ENCODE measurements around the gene LRRFIP1. TPM values are rescaled to one million over a fixed set of nuclear protein-coding genes. Genes with fewer than 3 reads are reported as not detected.
A peak's percentile ranks its signal among the peaks of the same experiment; 100 is the strongest.

The LRRFIP1 gene, protein sequence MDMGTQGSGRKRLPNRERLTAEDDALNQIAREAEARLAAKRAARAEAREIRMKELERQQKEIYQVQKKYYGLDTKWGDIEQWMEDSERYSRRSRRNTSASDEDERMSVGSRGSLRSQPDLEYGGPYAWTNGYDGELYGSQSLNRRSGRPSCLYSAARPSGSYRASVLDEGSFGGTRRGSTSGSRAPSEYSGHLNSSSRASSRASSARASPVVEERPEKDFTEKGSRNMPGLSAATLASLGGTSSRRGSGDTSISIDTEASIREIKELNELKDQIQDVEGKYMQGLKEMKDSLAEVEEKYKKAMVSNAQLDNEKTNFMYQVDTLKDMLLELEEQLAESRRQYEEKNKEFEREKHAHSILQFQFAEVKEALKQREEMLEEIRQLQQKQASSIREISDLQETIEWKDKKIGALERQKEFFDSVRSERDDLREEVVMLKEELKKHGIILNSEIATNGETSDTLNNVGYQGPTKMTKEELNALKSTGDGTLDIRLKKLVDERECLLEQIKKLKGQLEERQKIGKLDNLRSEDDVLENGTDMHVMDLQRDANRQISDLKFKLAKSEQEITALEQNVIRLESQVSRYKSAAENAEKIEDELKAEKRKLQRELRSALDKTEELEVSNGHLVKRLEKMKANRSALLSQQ
- 100 to 1,000 TPM; 114 to 119 TPM for total RNA-seq
- 100 to 1,000 TPM in 1 of 2 donors, 10 to 100 TPM in 1; 88.0 to 198 TPM for polyA plus RNA-seq

DNA sequence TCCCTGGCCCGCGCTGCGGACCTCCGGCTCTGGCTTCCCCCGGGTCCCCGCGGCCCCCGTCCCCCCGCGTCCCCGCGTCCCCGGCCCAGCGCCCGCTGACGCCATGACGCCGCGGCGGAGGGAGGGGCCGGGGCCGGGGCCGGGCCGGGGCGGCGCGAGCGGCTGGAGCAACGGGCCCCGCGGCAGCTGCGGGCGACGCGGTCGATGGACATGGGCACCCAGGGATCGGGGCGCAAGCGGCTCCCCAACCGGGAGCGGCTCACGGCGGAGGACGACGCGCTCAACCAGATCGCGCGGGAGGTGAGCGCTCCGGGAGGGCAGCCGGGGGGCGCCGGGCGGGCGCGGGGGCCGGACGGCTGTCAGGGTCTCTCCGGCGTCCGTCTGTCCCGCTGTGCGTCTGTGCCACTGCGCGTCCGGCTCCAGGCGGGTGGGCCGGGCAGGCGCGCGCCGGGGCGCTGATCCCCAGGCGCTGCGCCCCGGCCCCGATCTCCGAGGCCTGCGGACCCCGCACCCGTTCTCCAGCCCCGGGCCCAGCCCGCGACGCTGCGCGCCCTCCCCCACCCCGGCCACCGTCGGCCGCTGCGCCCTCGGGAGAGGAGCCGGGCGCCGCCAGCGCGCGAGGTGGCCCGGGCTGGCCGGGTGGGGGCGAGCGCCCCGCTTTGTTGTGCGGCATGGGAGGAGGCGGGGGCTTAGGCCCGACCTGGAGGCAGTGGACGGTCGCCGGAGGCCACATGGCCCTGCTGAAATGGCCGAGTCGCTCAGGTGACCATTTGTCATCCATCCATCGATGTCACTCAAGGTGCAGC, at the start of gene LRRFIP1:
Gene LRRFIP1, plus strand, starts transcription at position 147 of the 806 bp plus-strand sequence. Its CDS starts 58 bp downstream, at position 205.
- H3K27me3 ChIP-seq (ENCODE audit: insufficient read depth, low read length) = no peaks in the 10 kb centered on the region
- H3K36me3 Mint-ChIP-seq = peaks cover 0 to 8% of the 10 kb centered on the region in 2 donors

DNA sequence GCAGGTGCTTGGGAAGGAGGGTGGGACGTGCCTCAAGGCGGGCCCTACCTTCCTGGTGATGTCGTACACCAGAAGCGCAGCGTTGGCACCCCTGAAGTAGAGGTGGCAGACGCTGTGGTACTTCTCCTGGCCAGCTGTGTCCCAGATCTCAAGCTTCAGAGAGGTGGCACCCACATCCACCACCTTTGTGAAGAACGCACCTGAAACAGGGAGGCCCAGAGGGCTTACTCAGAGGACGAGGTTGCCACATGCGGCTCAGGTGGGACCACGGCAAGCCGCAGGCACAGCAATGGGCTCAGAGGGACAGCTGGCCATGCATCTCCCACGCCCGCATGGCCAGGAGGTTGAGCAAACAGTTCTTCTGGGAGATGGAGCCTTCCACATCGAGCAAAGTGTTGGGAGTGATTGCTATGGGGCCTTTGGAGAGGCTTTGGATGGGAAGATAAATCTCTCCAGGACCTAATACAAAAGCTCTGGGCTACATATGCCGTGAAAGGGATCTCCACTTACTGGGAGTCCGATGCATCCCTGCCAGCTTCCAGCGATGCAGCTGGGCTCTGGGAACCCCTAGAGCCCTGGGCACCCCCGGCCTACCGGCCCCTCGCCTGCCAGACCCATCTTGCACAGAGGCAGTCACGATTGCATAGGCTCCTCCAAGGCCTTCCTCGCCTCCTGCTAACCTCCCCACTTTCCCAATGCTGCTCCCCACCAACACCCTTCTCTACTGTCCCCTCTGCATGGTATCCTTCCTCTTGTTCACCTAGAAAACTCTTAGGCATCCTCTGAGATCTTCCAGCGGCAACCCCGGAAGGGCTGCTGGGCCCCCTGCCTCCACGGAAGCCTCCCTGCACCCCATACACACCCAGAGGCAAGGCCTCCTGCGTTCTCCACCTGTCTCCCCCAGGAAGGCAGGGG, 49.2 kb upstream of the LRRFIP1 start:
- Histone ChIP-seq H3K27me3 (ENCODE audit: insufficient read depth, low read length) (no peaks in the 10 kb centered on the region), H3K4me3 (ENCODE audit: low read length in 2 of 2) (no peak overlapping the region), H3K36me3 (ENCODE audit: insufficient read depth, low read length) (no peaks in the 10 kb centered on the region), H3K4me1 (ENCODE audit: insufficient read depth, low read length) (no peaks in the 10 kb centered on the region), H3K27ac (ENCODE audit: low read depth, low read length) (no peak overlapping the region), H3K9me3 (ENCODE audit: control insufficient read depth in 1 of 2, low read length in 2 of 2) (no peaks in the 10 kb centered on the region)
- ChIA-PET CTCF (ENCODE audit: partially characterized antibody) (no interaction called here), POLR2A (ENCODE audit: partially characterized antibody) (no interaction called here)
- H3K4me1 Mint-ChIP-seq = peaks cover 0 to 4% (median 2%) of the 10 kb centered on the region in 4 donors
- no peak overlapping the region for H3K4me3 Mint-ChIP-seq
- H3K36me3 Mint-ChIP-seq = no peaks in the 10 kb centered on the region
- no peak overlapping the region for H3K27ac Mint-ChIP-seq
- no peak for DNase-seq
- H3K9me3 Mint-ChIP-seq = no peaks in the 10 kb centered on the region
- peaks cover 0 to 6% of the 10 kb centered on the region in 2 donors for H3K27me3 Mint-ChIP-seq
- intact Hi-C loops (cut with micrococcal nuclease) = loop anchor here (5.0 to 10.0 kb wide), 2 partner anchors 569 to 1233 kb away; no protein-coding TSS in a partner anchor

More for the DNA sequence above, at the start of gene LRRFIP1:
- H3K4me1 Mint-ChIP-seq = peaks cover 8 to 33% (median 18%) of the 10 kb centered on the region in 4 donors
- no peak for DNase-seq
- peak within 1 kb of the TSS; percentile 85 to 91 (median 88) for H3K4me3 Mint-ChIP-seq
- peaks cover 20 to 32% of the 10 kb centered on the region in 2 donors for H3K27me3 Mint-ChIP-seq
- intact Hi-C loops (cut with micrococcal nuclease) = no loop called here
- H3K9me3 Mint-ChIP-seq = peaks cover 0 to 3% (median 0%) of the 10 kb centered on the region in 8 donors
- Histone ChIP-seq H3K4me3 (ENCODE audit: low read length in 2 of 2) (no peak within 1 kb of the TSS), H3K36me3 (ENCODE audit: insufficient read depth, low read length) (no peaks in the 10 kb centered on the region), H3K9me3 (ENCODE audit: control insufficient read depth in 1 of 2, low read length in 2 of 2) (no peaks in the 10 kb centered on the region), H3K4me1 (ENCODE audit: insufficient read depth, low read length) (peaks cover 6% of the 10 kb centered on the region), H3K27ac (ENCODE audit: low read depth, low read length) (no peak within 1 kb of the TSS)
- H3K27ac Mint-ChIP-seq = peak within 1 kb of the TSS in 6 of 7 donors; percentile 72 to 91 (median 84)
- ChIA-PET POLR2A (ENCODE audit: partially characterized antibody) (no interaction called here), CTCF (ENCODE audit: partially characterized antibody) (no interaction called here)

DNA sequence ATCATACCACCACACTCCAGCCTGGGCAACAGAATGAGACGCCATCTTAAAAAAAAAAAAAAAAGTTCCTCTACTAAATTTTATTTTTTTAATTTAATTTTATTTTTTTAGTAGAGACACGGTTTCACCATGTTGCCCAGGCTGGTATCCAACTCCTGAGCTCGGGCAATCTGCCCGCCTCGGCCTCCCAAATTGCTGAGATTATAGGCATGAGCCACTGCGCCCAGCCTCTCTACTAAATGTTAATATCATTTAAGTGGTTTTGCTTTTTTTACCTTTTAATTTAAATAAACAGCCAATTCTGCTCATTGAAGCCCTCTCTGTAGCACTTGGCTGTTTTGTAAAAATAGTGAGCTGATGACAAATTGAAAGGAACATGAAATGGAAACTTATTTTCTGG, 46.1 kb upstream of the LRRFIP1 start:
- POLR2A ChIA-PET (ENCODE audit: partially characterized antibody) = interaction anchor here (1.5 kb wide), 1 partner anchor 92 kb away, joined by 3 read pairs; no protein-coding TSS in a partner anchor
- Mint-ChIP-seq H3K27ac (peak overlapping the region in 3 of 7 donors; percentile 25 to 36 (median 29)), H3K4me3 (no peak overlapping the region)

DNA sequence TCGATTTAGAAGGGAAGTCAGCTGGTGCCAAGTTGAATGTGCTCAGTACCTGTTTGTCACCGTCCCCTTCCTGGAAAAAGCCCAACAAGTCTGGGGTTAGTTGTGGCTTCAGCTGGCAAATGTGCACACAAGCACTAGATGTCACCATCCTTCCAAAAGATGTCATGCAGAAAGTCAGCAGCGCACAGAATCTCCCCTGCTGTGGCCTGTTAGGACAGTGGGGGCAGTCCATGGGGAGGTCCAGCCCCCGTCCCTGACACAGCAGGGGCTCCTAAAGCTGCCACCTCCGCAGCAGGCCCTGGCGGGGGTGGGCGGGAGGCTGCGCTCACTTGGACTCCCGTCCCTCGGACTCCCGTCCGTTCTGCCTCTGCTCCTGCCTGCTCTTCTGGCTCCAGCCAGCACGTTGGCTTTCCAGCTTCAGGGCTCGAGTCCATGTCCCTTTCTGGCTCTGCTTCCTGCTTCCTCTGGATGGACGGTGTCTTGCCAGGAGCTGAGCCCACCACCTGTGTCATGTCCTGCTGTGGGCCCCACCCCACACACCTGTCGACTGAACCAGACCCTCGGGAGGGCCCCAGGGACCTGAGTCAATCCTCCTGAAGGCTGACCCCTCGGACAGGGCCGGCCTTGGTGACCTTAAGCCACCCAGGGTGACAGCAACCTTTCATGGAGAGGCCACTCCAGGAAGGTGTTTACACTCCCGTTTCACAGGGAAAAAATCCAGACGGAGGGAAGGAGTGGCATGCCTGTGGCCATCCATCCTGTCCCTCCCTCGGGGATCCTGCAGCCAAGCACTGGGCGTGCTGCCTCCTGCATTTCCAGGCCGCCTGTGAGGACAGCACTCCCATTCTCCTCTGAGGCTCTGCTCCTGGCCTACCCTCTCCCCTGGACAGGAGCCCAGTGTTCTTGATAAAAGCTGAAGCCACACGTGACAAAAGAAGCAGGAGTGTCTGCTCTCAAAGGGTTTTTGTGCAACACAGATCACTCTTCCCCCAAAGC, 45.3 kb upstream of the LRRFIP1 start:
- DNase-seq = peak in 4 of 5 donors; percentile 33 to 49 (median 40)
- H3K4me1 Mint-ChIP-seq = peaks cover 0 to 4% (median under 1%) of the 10 kb centered on the region in 4 donors
- POLR2A ChIA-PET (ENCODE audit: partially characterized antibody) = interaction anchor here (1.5 kb wide), 1 partner anchor 91 kb away, joined by 3 read pairs; no protein-coding TSS in a partner anchor
- no peaks in the 10 kb centered on the region for H3K9me3 Mint-ChIP-seq
- H3K36me3 Mint-ChIP-seq = no peaks in the 10 kb centered on the region
- no peak overlapping the region for H3K27ac ChIP-seq (ENCODE audit: low read depth, low read length)
- intact Hi-C loops (cut with micrococcal nuclease) = loop anchor here (1.0 kb wide), 1 partner anchor 163 kb away; no protein-coding TSS in a partner anchor
- H3K27ac Mint-ChIP-seq = peak overlapping the region in 3 of 7 donors; percentile 25 to 36 (median 29)
- H3K4me3 ChIP-seq (ENCODE audit: low read length in 2 of 2) = no peak overlapping the region
- H3K27me3 ChIP-seq (ENCODE audit: insufficient read depth, low read length) = no peaks in the 10 kb centered on the region
- no peaks in the 10 kb centered on the region for H3K4me1 ChIP-seq (ENCODE audit: insufficient read depth, low read length)
- peaks cover 0 to 1% of the 10 kb centered on the region in 2 donors for H3K27me3 Mint-ChIP-seq
- H3K4me3 Mint-ChIP-seq = no peak overlapping the region
- no peaks in the 10 kb centered on the region for H3K36me3 ChIP-seq (ENCODE audit: insufficient read depth, low read length)
- CTCF ChIA-PET (ENCODE audit: partially characterized antibody) = interaction anchor here (1.1 to 2.5 kb wide), 3 partner anchors 10 to 163 kb away, joined by 3 to 12 read pairs (median 11); no protein-coding TSS in a partner anchor
- no peaks in the 10 kb centered on the region for H3K9me3 ChIP-seq (ENCODE audit: control insufficient read depth in 1 of 2, low read length in 2 of 2)

More for the DNA sequence above, 46.1 kb upstream of the LRRFIP1 start:
- Mint-ChIP-seq H3K9me3 (no peaks in the 10 kb centered on the region), H3K27me3 (peaks cover 0 to 4% of the 10 kb centered on the region in 2 donors), H3K4me1 (peaks cover 0 to 4% (median 2%) of the 10 kb centered on the region in 4 donors), H3K36me3 (no peaks in the 10 kb centered on the region)
- H3K9me3 ChIP-seq (ENCODE audit: control insufficient read depth in 1 of 2, low read length in 2 of 2) = no peaks in the 10 kb centered on the region
- H3K4me1 ChIP-seq (ENCODE audit: insufficient read depth, low read length) = no peaks in the 10 kb centered on the region
- no peak overlapping the region for H3K4me3 ChIP-seq (ENCODE audit: low read length in 2 of 2)
- no peak overlapping the region for H3K27ac ChIP-seq (ENCODE audit: low read depth, low read length)
- intact Hi-C loops (cut with micrococcal nuclease) = loop anchor here (1.0 kb wide), 1 partner anchor 164 kb away; no protein-coding TSS in a partner anchor
- H3K36me3 ChIP-seq (ENCODE audit: insufficient read depth, low read length) = no peaks in the 10 kb centered on the region
- CTCF ChIA-PET (ENCODE audit: partially characterized antibody) = interaction anchor here (1.1 to 2.5 kb wide), 3 partner anchors 9 to 164 kb away, joined by 3 to 12 read pairs (median 11); no protein-coding TSS in a partner anchor
- H3K27me3 ChIP-seq (ENCODE audit: insufficient read depth, low read length) = no peaks in the 10 kb centered on the region
- no peak for DNase-seq

DNA sequence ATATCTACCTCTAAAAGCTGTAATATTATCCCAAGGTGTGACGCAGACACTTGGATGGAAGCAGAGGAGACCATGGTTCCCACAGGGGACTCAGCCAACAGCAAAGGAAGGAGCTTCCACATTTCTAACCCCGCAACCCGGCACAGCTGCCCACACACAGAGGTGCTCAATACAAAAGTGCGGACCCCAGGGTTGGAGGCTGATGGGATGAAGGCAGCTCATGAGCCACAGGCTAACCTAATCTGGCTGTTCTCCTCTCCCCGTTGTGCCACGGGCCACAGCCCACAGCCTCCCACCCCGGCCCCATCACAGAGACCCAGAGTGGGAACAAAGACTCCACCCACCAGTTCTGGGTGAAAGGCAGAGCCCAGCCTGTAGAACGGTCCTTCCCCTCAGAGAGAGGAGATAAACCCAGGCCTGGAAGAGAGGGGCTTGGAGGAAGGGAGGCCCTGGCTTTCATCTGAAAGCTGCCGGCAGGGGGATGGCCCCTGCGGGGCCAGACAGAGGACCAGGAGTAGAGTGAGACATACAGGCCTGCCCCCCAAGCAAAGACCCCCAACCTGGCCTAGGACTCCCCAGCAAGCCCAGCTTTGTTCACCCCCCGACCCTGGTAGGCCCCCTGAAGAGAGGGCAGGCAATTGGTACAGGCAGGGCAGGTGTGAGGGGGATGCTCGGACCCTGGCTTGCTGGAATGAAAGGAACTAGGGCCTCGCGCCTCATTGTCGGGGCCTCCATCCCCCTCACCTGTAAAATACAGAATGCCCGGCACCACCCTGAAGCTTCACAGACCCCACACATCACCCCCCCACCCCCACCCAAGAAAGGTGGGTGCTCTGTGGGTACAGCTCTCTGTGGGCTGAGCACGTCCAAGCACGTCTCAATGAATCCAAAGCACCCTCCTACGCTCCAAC, 43.7 kb upstream of the LRRFIP1 start:
- no peak for DNase-seq
- H3K27me3 ChIP-seq (ENCODE audit: insufficient read depth, low read length) = no peaks in the 10 kb centered on the region
- H3K4me1 ChIP-seq (ENCODE audit: insufficient read depth, low read length) = no peaks in the 10 kb centered on the region
- no peaks in the 10 kb centered on the region for H3K36me3 ChIP-seq (ENCODE audit: insufficient read depth, low read length)
- Mint-ChIP-seq H3K9me3 (no peaks in the 10 kb centered on the region), H3K27ac (peak overlapping the region in 2 of 7 donors; percentile 13 to 52), H3K36me3 (no peaks in the 10 kb centered on the region), H3K4me1 (peaks cover 0 to 4% (median under 1%) of the 10 kb centered on the region in 4 donors), H3K4me3 (no peak overlapping the region), H3K27me3 (no peaks in the 10 kb centered on the region)
- POLR2A ChIA-PET (ENCODE audit: partially characterized antibody) = no interaction called here
- no peak overlapping the region for H3K4me3 ChIP-seq (ENCODE audit: low read length in 2 of 2)
- H3K27ac ChIP-seq (ENCODE audit: low read depth, low read length) = no peak overlapping the region
- H3K9me3 ChIP-seq (ENCODE audit: control insufficient read depth in 1 of 2, low read length in 2 of 2) = no peaks in the 10 kb centered on the region
- CTCF ChIA-PET (ENCODE audit: partially characterized antibody) = interaction anchor here (0.7 to 2.8 kb wide), 3 partner anchors 12 to 162 kb away, joined by 3 to 16 read pairs (median 4); no protein-coding TSS in a partner anchor
- intact Hi-C loops (cut with micrococcal nuclease) = no loop called here

All from CD4-positive, alpha-beta memory T cell (primary cell).